DMS79 (cell line): ENCODE results near the gene HERC5.
"Not testable (repeated sequence)": the region's sequence is repeated elsewhere in the genome, so short reads cannot be mapped to it uniquely, and the experiment has no call there.

Experiments
- DNase-seq: peaks from one replicate; lab custom pipeline; 2025; lab: John Stamatoyannopoulos, UW

Gene HERC5

GRCh38 chr4:88522702-88523324, 65.9 kb downstream of the HERC5 start:
- no peak for DNase-seq

- peak; percentile 61 for DNase-seq
Measured at GRCh38 chr4:88523325-88524129, 66.6 kb downstream of the HERC5 start, which contains the start of gene PYURF. Gene PYURF, minus strand, starts transcription at chr4:88523776. Its CDS starts 76 bp downstream, at chr4:88523700.

GRCh38 chr4:88524171-88524570, 67.3 kb downstream of the HERC5 start:
- no peak for DNase-seq

- peak; percentile 6 for DNase-seq
Measured at GRCh38 chr4:88526221-88526815, 69.4 kb downstream of the HERC5 start.

GRCh38 chr4:88527787-88528186, 70.9 kb downstream of the HERC5 start:
- DNase-seq, result no peak

- no peak for DNase-seq
Measured at GRCh38 chr4:88528861-88529260, 71.9 kb downstream of the HERC5 start.

- DNase-seq, result no peak
Measured at GRCh38 chr4:88531549-88531948, 74.6 kb downstream of the HERC5 start.

GRCh38 chr4:88533088-88533790, 76.3 kb downstream of the HERC5 start:
- DNase-seq, result no peak

- no peak for DNase-seq
Measured at GRCh38 chr4:88533937-88534750, 77.2 kb downstream of the HERC5 start.

GRCh38 chr4:88535090-88535755, 78.3 kb downstream of the HERC5 start:
- no peak for DNase-seq

- no peak for DNase-seq
Measured at GRCh38 chr4:88537709-88538108, 80.8 kb downstream of the HERC5 start.

GRCh38 chr4:88539322-88540068, 82.6 kb downstream of the HERC5 start:
- DNase-seq, result not testable (repeated sequence)

GRCh38 chr4:88549815-88550214, 92.9 kb downstream of the HERC5 start:
- no peak for DNase-seq
